HG03175 (cell line): ENCODE data around the gene TBC1D16.

Experiments used
- ATAC-seq: cut with Tn5 transposase; IDR thresholded peaks from one replicate; pipeline ENCODE4 v1.9.1; 2021; ENCODE audit warnings: mild to moderate bottlenecking, moderate library complexity; ENCODE audit not compliant: unreplicated experiment

TBC1D16 gene

GRCh38 chr17:80026359-80027042 is 9.2 kb downstream of the TBC1D16 start:
- ATAC-seq = no peak

GRCh38 chr17:80025796-80026195 is 9.9 kb downstream of the TBC1D16 start:
- no peak for ATAC-seq

GRCh38 chr17:80025140-80025539 is 10.5 kb downstream of the TBC1D16 start:
- no peak for ATAC-seq

GRCh38 chr17:80024206-80024972 is 11.3 kb downstream of the TBC1D16 start:
- no peak for ATAC-seq

- ATAC-seq = no peak
Measured at GRCh38 chr17:80023481-80024205, 12.0 kb downstream of the TBC1D16 start.

- ATAC-seq = no peak
Measured at GRCh38 chr17:80021600-80021999, 14.1 kb downstream of the TBC1D16 start.

- ATAC-seq = no peak
Measured at GRCh38 chr17:80018917-80019651, 16.6 kb downstream of the TBC1D16 start.

GRCh38 chr17:80017226-80018010 is 18.3 kb downstream of the TBC1D16 start:
- ATAC-seq = no peak

GRCh38 chr17:80012765-80013741 is 22.6 kb downstream of the TBC1D16 start:
- no peak for ATAC-seq

GRCh38 chr17:80011989-80012555 is 23.6 kb downstream of the TBC1D16 start:
- no peak for ATAC-seq

- no peak for ATAC-seq
Measured at GRCh38 chr17:80010283-80010858, 25.3 kb downstream of the TBC1D16 start.

- no peak for ATAC-seq
Measured at GRCh38 chr17:80009391-80010282, 26.0 kb downstream of the TBC1D16 start.

- ATAC-seq = no peak
Measured at GRCh38 chr17:80008848-80009247, 26.8 kb downstream of the TBC1D16 start.

GRCh38 chr17:80008383-80008840 is 27.3 kb downstream of the TBC1D16 start:
- ATAC-seq = no peak

- ATAC-seq = no peak
Measured at GRCh38 chr17:80007939-80008338, 27.7 kb downstream of the TBC1D16 start.

- no peak for ATAC-seq
Measured at GRCh38 chr17:80006811-80007752, 28.6 kb downstream of the TBC1D16 start.
